DND-41 (cell line): ENCODE data around the gene AHRR.
A peak's percentile ranks its signal among the peaks of the same experiment; 100 is the strongest.
"Not testable (repeated sequence)": the region's sequence is repeated elsewhere in the genome, so short reads cannot be mapped to it uniquely, and the experiment has no call there.

ENCODE experiments used
- ATAC-seq: fragments of 200-7000 bp; cut with Tn5 transposase; 3 replicates; pipeline ENCODE4 v1.9.1; 2021; ENCODE audit warnings: low read depth; ENCODE audit not compliant: insufficient read depth
- DNase-seq: peaks from one replicate; pipeline ENCODE4 v3.0.0-alpha.2; 2020
- H2AFZ ChIP-seq: 2 replicates; pipeline ENCODE4 v1.6.0; 2012; ENCODE audit warnings: low read depth, low read length
- H3K27ac ChIP-seq: 2 replicates; pipeline ENCODE4 v1.5.1; 2012; ENCODE audit warnings: low read length, inconsistent platforms
- H3K27me3 ChIP-seq: fragments of 200-600 bp; sonication (generic); 2 replicates; pipeline ENCODE4 v1.6.0; 2012; ENCODE audit warnings: low read length, mild to moderate bottlenecking, inconsistent platforms; ENCODE audit not compliant: insufficient read depth, poor library complexity
- H3K36me3 ChIP-seq: 2 replicates; pipeline ENCODE4 v1.5.1; 2012; ENCODE audit warnings: low read length, inconsistent platforms; ENCODE audit not compliant: insufficient read depth
- H3K4me1 ChIP-seq: 2 replicates; pipeline ENCODE4 v1.5.1; 2012; ENCODE audit warnings: mild to moderate bottlenecking, low read length; ENCODE audit not compliant: insufficient read depth
- H3K4me2 ChIP-seq: 2 replicates; pipeline ENCODE4 v1.6.0; 2012; ENCODE audit warnings: mild to moderate bottlenecking, moderate library complexity, low read length, inconsistent platforms; ENCODE audit not compliant: insufficient read depth
- H3K4me3 ChIP-seq, 2 experiments: fragments of 200-600 bp in 1 of 2; shearing (Covaris generic) in 1 of 2; 2 replicates each; pipeline ENCODE4 v1.5.1; 2012 to 2016; ENCODE audit warnings: inconsistent platforms in 2 of 2, low read length in 2 of 2, mild to moderate bottlenecking in 2 of 2, low read depth in 1 of 2, moderate library complexity in 1 of 2
- H3K79me2 ChIP-seq: 2 replicates; pipeline ENCODE4 v1.6.0; 2012; ENCODE audit warnings: low read length, inconsistent platforms; ENCODE audit not compliant: insufficient read depth
- H3K9ac ChIP-seq: 2 replicates; pipeline ENCODE4 v1.6.0; 2012; ENCODE audit warnings: low read depth, mild to moderate bottlenecking, inconsistent platforms, low read length, moderate library complexity
- H3K9me3 ChIP-seq: 2 replicates; pipeline ENCODE4 v1.5.1; 2012; ENCODE audit warnings: low read length, moderate library complexity, mild to moderate bottlenecking, inconsistent platforms; ENCODE audit not compliant: insufficient read depth, severe bottlenecking
- H4K20me1 ChIP-seq: 2 replicates; pipeline ENCODE4 v1.6.0; 2012; ENCODE audit warnings: low read length; ENCODE audit not compliant: insufficient read depth
- EZH2 ChIP-seq: IDR thresholded peaks from 3 replicates; pipeline ENCODE4 v1.6.1; 2012; ENCODE audit warnings: borderline replicate concordance, low read depth, mild to moderate bottlenecking, moderate library complexity, low read length, inconsistent platforms; ENCODE audit not compliant: severe bottlenecking
- TF ChIP-seq, protein P1 (sequence below): IDR thresholded peaks from 2 replicates; pipeline ENCODE4 v1.5.1; 2012; ENCODE audit warnings: borderline replicate concordance, low read length, moderate library complexity, mild to moderate bottlenecking; ENCODE audit not compliant: poor library complexity, severe bottlenecking; ENCODE audit errors: extremely low read depth

Gene AHRR

GRCh38 chr5:296207-296606 is 25.3 kb upstream of the AHRR start:
- H3K9ac ChIP-seq, ATAC-seq, H3K27ac ChIP-seq, DNase-seq, H3K9me3 ChIP-seq, H3K27me3 ChIP-seq, H3K4me2 ChIP-seq, H3K4me1 ChIP-seq, H3K4me3 ChIP-seq, H2AFZ ChIP-seq: not testable (repeated sequence)
- H4K20me1 ChIP-seq = peaks cover 30% of the 10 kb centered on the region
- peaks cover 17% of the 10 kb centered on the region for H3K36me3 ChIP-seq
- peaks cover 58% of the 10 kb centered on the region for H3K79me2 ChIP-seq

- H3K27ac ChIP-seq, H2AFZ ChIP-seq, H3K36me3 ChIP-seq, H3K27me3 ChIP-seq, H3K9ac ChIP-seq, DNase-seq, H3K4me2 ChIP-seq, H3K9me3 ChIP-seq, H3K4me3 ChIP-seq, H3K4me1 ChIP-seq: not testable (repeated sequence)
- Histone ChIP-seq H3K79me2 (peaks cover 58% of the 10 kb centered on the region), H4K20me1 (peaks cover 37% of the 10 kb centered on the region)
- ATAC-seq = peak; percentile 63; the same call in 1 of the 3 replicates
These were observed 24.6 kb upstream of the AHRR start for GRCh38 chr5:296954-297353.

DNA sequence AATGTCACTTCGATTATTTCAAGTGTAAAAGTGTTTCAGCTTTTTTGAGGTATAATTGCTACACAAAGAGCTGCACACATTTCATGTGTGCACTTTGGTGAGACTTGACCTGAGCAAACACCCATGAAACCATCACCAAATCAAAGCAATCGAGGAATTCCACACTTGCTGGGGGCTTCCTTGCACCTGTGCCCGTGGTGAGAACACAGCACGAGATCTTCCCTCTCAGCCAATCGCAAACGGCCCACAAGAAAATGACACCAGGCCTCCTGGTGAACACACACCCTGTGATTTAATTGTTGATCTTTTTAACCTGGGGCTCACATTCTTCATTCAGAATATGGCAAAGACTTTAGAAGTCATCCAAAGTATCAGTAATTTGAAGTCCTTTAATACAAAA is 24.1 kb upstream of the AHRR start:
- H3K27ac ChIP-seq, H3K36me3 ChIP-seq, H2AFZ ChIP-seq, H3K4me1 ChIP-seq, H3K9ac ChIP-seq, H3K4me2 ChIP-seq, H3K9me3 ChIP-seq, DNase-seq, H3K27me3 ChIP-seq, H3K4me3 ChIP-seq: not testable (repeated sequence)
- peak; percentile 63; the same call in 2 of the 3 replicates for ATAC-seq
- peaks cover 60% of the 10 kb centered on the region for H3K79me2 ChIP-seq
- peaks cover 41% of the 10 kb centered on the region for H4K20me1 ChIP-seq

DNA sequence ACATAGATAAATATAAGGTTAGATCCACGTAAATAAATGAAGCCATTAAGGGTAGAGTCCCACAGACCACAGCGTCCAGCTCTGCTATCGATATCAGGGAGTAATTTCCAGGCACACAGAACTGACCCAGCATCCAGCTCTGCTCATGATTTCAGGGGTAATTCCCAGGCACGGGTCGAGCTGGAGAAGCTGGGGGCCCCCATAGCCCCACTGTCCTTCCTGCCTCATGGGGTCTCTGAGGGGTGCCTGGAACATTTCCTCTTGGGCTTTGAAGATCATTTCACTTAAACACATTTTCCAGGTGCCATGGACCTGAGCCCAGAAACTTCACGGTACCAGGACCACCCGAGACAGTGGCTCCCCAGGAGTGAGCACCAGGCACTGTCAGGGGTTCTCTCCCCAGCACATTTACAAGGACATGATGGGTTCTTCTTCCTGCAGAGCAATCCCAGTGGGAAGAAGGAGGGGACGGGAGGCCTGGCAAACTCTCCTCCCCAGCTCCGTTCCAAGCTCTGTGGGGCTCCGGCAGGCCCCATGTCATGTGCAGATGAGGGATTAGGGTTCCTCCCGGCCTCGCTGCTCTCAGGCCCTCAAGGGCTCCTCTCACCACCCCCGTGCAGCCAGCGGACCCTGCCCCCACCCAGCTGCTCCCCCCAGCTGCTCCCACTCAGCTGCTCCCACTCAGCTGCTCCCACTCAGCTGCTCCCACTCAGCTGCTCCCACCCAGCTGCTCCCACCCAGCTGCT is 23.4 kb upstream of the AHRR start:
- DNase-seq, H3K4me2 ChIP-seq, H3K9me3 ChIP-seq, H3K36me3 ChIP-seq, ATAC-seq, H3K27me3 ChIP-seq, H3K4me1 ChIP-seq, H3K4me3 ChIP-seq, H3K9ac ChIP-seq, H3K27ac ChIP-seq, H2AFZ ChIP-seq: not testable (repeated sequence)
- H3K79me2 ChIP-seq = peaks cover 60% of the 10 kb centered on the region
- peaks cover 41% of the 10 kb centered on the region for H4K20me1 ChIP-seq

DNA sequence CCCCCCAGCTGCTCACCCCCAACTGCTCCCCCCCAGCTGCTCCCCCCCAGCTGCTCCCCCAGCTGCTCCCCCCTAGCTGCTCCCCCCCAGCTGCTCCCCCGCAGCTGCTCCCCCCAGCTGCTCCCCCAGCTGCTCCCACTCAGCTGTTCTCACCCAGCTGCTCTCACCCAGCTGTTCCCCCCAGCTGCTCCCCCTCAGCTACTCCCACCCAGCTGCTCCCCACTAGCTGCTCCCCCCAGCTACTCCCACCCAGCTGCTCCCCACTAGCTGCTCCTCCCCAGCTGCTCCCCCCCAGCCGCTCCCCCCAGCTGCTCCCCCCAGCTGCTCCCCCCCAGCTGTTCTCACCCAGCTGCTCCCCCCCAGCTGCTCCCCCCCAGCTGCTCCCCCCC is 22.8 kb upstream of the AHRR start:
- Histone ChIP-seq H3K9ac (no peak overlapping the region), H3K9me3 (no peaks in the 10 kb centered on the region), H3K4me1 (peaks cover 4% of the 10 kb centered on the region), H3K27me3 (no peaks in the 10 kb centered on the region), H2AFZ (no peak overlapping the region), H3K36me3 (no peaks in the 10 kb centered on the region), H3K27ac (no peak overlapping the region), H3K79me2 (peaks cover 65% of the 10 kb centered on the region), H3K4me3 (no peak overlapping the region), H3K4me2 (no peak overlapping the region), H4K20me1 (peaks cover 46% of the 10 kb centered on the region)
- ATAC-seq (no peak), DNase-seq (no peak)
- TF ChIP-seq EZH2 = no peak
- TF ChIP-seq, protein P1, sequence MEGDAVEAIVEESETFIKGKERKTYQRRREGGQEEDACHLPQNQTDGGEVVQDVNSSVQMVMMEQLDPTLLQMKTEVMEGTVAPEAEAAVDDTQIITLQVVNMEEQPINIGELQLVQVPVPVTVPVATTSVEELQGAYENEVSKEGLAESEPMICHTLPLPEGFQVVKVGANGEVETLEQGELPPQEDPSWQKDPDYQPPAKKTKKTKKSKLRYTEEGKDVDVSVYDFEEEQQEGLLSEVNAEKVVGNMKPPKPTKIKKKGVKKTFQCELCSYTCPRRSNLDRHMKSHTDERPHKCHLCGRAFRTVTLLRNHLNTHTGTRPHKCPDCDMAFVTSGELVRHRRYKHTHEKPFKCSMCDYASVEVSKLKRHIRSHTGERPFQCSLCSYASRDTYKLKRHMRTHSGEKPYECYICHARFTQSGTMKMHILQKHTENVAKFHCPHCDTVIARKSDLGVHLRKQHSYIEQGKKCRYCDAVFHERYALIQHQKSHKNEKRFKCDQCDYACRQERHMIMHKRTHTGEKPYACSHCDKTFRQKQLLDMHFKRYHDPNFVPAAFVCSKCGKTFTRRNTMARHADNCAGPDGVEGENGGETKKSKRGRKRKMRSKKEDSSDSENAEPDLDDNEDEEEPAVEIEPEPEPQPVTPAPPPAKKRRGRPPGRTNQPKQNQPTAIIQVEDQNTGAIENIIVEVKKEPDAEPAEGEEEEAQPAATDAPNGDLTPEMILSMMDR = no peak

- H3K79me2 ChIP-seq = peaks cover 64% of the 10 kb centered on the region
- H3K9me3 ChIP-seq, H3K4me3 ChIP-seq, DNase-seq, H3K36me3 ChIP-seq, H3K27ac ChIP-seq, H2AFZ ChIP-seq, H3K4me2 ChIP-seq, ATAC-seq, H3K27me3 ChIP-seq, H3K4me1 ChIP-seq, H3K9ac ChIP-seq: not testable (repeated sequence)
- peaks cover 47% of the 10 kb centered on the region for H4K20me1 ChIP-seq
These were observed 21.6 kb upstream of the AHRR start for GRCh38 chr5:299921-300320.

GRCh38 chr5:300691-301435 is 20.7 kb upstream of the AHRR start:
- H3K27me3 ChIP-seq, H3K4me3 ChIP-seq, DNase-seq, H2AFZ ChIP-seq, H3K9ac ChIP-seq, H3K9me3 ChIP-seq, H3K4me2 ChIP-seq, H3K27ac ChIP-seq, H3K4me1 ChIP-seq, ATAC-seq: not testable (repeated sequence)
- Histone ChIP-seq H4K20me1 (peaks cover 55% of the 10 kb centered on the region), H3K36me3 (peaks cover 11% of the 10 kb centered on the region), H3K79me2 (peaks cover 71% of the 10 kb centered on the region)
